Measurements from ENCODE around the gene MGAT5.

The MGAT5 gene

DNA sequence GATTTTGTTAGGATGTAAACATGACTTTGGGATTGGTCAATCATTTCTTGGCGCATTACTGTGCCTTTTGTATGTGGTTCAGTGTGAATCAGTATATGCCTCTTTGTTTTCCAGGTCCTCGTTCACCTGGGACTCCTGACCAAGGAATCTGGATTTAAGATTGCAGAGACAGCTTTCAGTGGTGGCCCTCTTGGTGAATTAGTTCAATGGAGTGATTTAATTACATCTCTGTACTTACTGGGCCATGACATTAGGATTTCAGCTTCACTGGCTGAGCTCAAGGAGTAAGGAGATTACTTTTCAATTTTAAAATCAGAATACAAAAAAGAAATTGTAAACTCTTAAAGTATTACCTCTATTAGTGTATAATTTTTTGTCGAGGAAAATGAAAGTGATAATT, 87.6 kb downstream of the MGAT5 start:
- no peak for DNase-seq

DNA sequence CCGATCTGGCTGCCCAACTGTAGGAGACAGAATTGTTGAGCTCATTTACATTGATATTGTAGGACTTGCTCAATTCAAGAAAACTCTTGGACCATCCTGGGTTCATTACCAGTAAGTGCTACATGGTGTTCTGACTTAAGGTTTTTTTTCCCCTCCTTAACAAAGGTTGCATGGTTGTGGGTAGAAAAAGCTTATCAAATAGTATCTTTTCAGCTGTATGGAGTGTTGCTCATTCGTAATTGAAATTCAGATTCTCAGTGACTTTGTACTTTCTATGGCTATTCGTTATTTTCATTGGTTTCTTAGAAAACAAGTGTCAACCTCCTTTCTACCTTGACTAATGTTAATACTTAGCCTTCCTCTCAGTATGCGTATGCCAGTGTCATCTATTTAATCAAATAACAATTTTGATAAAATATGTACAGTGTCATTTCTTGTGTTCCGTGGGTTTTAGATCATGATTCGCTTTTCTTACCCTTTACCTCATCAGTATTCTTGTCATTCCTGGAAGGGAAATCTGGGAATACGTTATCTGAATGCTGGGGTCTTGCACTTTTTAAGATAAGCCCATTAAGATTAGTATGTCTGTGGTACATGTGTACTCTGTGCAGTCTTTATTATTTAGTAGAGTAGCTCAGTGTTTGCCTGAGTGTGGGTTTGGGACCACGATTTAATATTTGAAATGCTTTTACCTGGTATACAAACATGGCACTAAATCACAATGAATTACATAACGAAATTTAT, 91.3 kb downstream of the MGAT5 start:
- DNase-seq, result no peak

DNA sequence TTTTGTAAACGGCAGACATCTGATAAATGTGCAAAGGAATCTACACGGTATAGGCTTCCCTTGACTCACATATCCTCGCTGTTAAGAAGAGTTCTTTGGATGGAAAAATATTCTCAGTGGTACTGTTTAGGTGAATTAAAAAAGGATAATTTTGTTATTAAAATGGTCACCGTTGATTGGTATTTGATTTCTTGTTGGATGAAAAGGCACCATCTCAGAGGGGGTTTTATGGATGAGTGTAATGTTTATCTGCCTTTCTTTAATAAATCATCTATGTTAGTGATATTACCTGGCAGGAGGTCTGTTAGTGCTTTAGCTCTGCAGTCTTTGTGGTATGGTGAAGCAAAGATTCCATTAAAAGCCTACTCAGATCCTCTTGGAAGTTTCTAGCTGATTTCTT, 92.3 kb downstream of the MGAT5 start:
- DNase-seq, result no peak

DNA sequence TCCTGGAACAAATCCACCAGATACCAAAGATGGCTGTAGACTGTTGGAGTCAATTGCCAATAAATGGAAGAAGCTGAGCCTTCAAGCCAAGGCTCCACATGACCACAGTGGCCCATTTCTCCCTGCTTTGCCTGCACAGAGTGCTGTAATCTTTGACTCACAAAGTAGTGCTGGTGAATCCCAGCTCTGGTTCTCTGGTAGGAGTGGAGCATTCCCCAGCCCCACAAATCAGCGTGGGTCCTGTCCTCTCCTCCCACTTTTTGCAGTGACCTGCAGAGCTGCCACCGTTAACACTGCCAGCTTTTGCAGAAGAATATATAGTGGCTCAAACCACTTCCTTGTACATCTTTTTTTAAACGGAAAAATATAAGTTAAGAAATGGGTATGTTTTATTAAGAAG, 93.9 kb downstream of the MGAT5 start:
- DNase-seq, result no peak

DNA sequence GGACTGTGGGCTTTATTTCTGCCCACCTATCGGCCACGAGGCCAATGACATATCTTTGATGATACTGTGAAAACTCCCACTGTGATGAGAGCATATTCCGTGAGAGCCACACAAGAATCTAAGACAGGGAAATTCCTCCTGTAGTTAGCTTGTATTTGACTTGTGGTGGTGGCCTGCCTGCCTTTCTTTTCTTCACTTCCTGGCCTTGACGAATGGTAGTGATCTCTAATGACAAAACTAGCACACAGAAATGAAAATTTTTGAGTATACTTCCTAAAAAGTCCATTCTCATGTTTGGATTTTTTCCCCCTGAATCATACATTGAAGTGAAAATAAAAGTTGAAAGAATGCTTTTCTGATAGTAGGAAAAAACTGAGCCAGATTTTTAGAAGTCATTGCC, 94.4 kb downstream of the MGAT5 start:
- no peak for DNase-seq

DNA sequence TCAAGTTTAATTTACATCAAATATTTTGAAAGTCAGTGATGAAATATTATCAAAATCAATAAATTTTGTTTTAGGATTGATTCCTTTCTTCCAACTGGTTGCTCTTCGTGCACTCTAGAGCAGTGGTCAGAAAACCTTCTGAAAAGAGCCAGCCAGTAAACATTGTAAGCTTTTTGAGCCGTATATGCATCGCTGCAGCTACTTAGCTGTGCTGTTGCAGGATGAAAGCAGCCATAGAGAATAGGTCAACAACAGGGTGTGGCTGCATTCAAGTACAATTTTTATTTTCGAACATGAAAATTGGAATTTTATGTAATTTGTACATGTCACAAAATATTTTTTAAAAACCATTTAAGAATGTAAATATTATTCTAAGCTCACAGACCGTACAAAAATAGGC, 94.9 kb downstream of the MGAT5 start:
- DNase-seq, result no peak

DNA sequence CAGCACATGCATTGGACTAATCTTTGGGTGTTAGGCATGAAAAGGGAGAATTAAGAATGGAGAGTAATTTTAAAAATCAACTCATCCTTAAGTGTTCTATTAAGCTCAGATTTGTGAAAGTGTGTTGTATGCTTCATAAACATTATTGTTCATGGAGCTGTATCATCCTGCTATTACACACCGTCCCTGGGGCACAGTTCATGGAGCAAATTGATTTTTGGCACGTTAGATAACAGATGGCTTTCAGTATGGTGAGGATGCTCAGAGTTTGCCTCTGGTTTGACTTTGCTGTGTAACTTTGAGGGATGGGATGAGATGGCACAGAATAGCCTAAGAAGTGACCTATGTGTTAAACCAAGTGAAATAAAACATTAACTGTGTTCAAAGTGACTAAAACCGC, 97.1 kb downstream of the MGAT5 start:
- no peak for DNase-seq

DNA sequence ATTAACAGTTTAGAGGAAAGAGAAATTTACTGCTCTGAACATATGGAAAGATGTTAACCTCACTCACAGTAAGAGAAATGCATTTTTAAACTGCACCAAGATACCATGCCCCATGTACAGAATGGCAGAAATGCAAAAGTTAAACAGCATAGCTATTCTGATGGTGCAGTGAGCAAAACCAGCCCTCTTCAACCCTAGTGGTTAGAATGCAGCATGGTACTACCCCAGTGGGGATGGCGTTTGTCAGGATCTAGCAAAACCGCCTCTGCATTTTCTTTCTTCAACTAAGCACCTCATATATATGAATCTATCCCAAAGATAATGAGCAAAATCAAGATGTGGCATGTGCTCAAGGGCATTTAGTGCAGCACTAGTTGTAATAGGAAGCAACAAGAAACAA, 98.0 kb downstream of the MGAT5 start:
- DNase-seq, result no peak

DNA sequence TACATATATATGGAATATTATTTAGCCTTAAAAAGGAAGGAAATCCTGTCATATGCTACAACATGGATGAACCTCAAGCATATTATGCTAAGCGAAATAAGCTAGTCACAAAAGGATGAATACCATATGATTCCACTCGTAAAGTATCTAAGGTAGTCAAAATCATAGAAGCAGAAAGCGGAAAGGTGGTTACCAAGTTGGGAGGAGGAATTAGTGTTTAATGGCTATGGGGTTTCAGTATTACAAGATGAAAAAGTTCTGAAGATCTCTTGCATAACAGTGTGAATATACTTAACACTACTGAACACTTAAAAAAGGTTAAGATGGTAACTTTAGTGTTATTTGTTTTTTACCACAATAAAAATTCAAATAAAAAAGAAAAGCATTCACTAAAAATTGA, 99.0 kb downstream of the MGAT5 start:
- no peak for DNase-seq

DNA sequence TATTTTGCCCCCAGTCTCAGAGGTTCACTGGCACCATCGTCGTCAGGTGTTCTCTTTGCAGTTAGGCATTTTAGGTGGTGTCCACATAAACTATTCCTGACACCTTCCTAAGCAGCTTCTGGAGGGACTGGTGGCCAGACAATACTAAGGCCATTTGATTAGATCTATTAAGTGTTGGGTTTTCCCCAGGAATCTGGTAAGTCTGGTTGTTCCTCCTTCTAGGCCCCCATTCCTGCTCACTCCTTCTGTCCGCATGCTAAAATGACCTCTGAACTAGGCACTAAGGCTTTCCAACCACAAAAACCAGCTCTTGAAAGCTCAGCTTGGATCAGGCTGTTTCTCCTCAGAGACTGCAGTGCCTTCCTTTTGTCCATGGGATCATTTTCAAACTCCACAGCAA, 100.7 kb downstream of the MGAT5 start:
- no peak for DNase-seq

DNA sequence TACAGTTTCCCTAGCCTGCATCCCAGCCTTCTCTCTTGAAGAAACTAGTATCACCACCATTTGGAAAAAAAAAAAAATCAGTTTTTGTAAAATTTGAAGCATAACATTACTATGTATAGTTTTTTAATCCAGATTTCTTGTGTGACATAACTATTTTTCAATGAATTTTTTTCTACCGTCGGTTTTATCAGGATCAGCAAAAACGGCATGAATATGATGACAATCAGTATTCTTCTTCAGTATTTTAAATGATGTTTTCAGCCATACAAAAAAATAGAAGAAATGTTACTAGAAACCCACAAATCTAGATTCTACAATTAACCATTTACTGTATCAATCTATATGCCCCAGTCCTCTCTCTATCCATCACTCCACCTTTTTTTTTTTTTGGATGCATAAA, 103.9 kb downstream of the MGAT5 start:
- DNase-seq, result no peak

DNA sequence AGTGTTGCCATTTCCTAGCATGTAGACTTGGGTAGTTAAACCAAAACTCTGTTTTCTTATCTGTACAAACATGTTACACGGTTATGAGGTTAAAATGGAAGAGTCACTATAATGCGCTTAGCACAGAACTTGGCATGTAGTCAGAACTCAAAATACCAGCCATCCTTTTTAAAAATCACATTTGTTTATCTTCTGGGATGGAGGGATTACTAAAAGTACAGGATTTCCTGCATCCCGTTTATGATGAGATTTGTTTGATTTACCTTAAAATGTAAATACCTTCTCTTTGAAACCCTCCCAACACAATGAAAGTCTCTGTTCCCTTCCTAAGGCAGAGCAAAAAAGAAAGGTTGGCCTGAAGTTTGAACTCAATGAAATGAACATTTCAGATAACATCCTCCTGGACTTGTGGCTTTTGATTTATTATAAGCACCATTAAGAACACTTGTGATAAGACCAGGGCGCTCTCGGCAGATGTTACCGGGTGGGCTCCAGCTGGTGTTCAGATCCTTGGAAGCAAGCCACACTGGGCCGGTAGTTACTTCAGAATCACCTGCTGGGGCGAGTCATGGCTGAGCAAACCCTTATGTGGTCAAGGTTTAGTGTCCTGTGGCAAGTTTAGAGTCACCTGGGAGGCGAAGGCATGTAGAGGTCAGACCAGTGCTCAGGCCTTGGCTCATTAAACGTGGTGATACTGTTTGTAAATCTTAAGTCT, 105.7 kb downstream of the MGAT5 start:
- DNase-seq, result peak; percentile 25 to 71

DNA sequence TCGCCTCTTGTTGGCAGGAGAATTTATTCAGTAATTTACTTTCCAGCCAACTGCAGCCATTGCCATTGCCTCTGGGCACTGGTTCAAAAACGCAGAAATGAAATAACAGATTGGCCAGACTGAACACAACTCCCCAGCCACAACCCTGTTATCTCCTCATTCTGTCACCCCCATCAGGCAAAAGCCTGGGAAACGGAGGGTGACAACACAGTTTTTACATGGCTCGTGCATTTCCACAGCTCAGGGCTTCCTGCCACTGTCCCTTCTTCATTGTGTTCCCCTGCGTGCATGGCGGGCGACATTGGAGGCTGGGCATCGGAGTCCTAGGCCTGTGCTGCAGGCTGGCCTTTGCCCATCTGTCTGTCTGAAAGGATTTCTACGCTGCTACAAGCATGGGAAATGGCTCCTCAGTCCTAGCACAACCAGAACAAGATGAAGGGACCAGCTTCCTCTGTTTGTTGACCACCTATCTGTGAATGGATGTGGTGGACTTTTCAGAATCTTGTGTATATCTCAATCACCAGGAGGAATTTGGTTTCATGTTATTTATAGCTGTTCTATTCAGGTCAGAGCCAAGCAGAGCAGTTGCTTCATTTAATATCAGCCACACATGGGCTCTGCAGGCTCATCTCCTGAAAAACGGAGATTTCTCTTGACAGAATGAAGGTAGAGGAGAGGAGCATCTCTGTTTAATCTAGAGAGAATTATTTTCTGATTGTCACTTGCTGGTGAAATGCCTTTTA, 107.0 kb downstream of the MGAT5 start:
- DNase-seq, result peak; percentile 44 to 80

DNA sequence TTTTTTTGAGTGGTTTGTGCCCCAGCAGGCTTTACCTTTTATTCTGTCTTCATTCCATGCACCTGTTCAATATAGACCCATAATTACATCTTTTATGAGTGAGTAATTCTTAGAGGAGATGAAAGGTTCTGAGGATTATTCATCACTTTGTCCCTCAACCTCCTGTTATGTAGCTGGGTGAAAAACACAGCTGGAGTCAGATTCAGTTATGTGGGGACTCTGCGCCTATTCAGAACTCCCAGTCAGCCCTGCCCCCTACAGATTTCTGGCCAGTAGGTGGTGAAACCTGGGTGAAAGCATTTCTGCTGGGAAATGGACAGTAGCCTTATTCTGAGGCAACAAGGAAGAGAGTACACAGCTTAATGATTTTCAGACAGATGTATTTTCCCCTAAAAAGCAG, 107.8 kb downstream of the MGAT5 start:
- DNase-seq, result peak; percentile 51 to 79

DNA sequence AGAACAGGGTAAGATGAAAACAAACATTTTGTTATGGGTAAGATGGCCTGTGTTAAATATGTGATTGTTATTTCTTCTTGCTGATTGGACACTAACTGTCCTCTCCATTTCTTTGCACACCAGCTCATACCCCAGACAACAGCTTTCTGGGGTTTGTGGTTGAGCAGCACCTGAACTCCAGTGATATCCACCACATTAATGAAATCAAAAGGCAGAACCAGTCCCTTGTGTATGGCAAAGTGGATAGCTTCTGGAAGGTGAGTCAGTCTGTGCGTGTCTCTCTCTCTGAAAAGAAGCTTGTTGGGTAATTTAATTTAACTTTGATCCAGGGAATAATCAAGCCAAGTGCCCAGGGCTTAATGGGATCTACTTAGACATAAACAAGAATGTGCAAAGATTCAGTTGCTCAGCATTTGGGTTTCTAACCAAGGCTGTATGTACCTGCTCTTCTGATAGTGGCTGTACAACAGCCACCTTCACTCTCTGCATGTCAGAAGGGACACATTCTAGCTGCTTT, 108.3 kb downstream of the MGAT5 start:
- DNase-seq, result no peak

DNA sequence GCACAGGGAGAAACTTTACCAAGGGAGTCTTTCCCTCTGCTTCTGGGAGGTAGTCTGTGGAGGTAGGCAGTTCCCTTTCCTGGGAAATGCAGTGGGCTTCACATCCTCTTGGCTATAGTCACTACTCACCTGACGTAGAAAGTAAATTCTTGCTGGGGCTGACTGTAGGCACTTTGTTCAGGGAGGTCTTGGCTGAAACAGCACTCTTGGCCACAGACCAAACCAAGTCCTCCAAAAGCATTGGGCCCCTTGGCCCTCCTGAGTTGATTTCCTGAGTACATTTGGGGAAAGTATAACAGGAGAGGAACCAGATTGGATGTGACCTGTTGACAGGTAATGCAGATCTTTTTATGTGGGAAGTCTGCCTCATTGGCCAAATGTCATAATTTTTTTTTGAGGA, 108.9 kb downstream of the MGAT5 start:
- no peak for DNase-seq

DNA sequence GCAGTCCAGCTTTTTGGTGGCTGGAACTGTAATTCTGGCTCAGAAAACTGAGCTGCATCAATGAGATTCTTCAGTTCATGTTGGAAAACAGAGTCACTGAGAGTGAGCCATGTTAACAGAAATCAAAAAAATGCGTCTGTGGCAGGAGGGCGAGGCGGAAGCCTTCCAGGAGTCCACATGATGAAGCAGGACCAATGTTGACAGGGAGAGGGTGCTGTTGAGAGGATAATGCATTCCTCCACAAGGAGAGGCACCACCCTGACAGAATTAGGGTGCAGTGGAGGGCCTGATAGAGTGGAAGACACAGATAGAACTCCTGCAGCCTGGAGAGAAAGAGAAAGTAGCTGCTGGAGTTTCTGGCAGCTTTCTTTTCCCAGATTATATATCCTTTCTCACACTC, 111.5 kb downstream of the MGAT5 start:
- DNase-seq, result no peak

DNA sequence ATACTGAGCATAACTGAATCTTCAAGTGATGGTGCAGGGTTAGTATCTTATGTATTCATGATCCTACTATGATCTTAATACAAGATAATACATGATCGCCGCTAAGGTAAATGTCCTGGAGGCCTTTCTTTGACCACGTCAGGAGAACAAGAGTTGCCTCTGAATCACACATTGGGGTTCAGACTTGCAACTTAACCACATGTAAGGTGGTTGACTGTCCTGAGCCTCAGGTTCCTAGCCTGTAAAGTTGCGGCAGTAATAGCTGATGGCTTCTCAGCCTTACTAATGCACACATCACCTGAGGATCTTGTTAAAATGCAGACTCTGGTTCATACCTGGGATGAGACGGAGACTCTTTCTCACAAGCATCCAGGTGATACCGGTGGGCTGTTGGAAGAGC, 112.5 kb downstream of the MGAT5 start:
- DNase-seq, result no peak

DNA sequence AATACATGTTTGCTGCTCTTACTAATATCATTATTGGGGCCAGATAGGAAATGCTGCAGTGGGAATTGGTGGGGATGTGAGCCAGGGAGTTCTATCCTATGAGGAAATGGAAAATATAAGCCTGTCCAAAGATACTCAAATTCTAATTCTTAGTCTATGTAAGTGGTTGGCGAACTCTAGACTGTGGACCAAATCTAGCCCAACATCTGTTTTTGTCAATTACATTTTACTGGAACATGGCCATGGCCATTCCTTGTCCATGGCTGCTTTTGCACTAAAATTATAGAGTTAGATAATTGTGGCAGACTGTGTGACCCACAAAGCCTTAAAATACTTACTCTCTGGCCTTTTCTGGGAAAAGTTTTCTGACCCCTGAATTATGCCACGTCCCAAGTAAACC, 113.3 kb downstream of the MGAT5 start:
- no peak for DNase-seq

DNA sequence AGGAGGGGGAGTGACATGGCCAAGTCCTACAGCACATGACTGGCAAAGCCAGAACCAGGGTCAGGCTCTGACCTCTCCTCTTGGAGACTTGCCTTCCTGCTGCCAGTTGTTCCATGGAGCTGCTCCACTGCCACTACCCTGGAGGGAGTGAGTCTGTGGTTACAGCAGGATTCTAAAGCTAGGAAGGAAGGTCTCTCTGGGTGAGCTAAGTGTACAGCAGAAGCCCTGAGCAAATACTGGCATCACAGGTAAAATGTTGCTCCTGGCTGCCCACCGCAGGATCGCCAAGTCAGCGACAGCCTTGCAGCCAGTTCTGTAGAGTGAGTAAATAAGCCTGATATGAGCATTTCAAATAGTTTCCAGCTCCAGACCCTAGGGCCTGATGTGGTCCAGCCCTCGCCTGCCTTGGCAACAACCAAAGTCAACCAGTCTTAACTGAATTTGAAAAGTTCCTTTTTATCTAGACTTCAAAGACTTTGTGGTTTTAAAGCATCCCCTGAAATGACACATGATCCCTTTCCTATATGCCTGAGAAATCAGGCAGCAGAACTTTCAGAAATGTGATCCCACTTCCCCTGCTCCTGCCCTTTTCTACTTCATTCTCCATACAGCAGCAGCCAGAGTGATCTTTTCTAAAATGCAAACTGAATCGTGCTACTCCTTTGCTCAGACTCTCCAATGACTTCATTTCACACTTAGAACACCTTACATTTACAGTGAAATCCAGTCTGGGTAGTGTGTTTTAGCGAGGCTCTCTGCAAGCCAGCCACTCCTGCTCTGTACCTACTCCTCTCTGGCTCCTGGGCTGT, 114.3 kb downstream of the MGAT5 start:
- no peak for DNase-seq

DNA sequence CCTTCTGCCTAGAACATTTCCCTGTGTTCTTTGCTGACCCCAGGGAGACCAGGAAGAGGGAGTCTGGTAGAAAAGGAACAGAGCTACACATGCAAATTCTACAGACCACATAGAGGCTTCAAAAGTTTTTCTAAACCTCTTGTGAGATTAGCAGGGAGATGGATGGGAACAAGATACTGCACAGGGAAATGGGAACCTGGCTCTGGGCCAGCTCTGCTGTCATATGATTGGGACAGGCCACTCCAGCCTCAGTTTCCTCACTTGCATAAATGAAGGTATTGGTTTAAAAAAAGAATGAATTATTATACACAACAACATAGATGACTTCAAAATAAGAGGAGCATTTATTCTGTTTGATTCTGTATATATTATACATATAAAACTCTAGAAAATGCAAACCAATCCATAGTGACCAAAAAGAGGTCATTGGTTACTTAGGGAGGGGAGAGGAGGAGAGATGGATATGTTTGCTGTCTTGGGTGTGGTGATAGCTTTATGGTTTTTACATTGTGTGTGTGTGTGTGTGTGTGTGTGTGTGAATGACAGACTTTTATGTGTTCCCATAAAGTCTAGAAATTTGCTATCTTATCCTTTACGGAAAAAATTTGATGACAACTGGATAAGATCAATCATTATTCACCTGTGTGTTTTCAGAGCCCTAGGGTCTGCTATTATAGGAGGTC, 115.5 kb downstream of the MGAT5 start:
- DNase-seq, result no peak
